IMR-90 (cell line): ENCODE data around the gene NOTCH3. TPM values are rescaled to one million over a fixed set of nuclear protein-coding genes. Genes with fewer than 3 reads are reported as not detected.

ENCODE experiments used
- ATAC-seq: fragments of 200-7000 bp; cut with Tn5 transposase; 2 replicates; pipeline ENCODE4 v1.9.1; 2020; ENCODE audit warnings: low read depth, mild to moderate bottlenecking, moderate library complexity
- BruUV-seq: library from RNA; stranded (reverse); fragments of 400-500 nt; replicated peaks from 2 replicates; lab custom pipeline; 2021; lab: Mats Ljungman, UMichigan
- CTCF ChIA-PET: fragments of 300-600 bp; formaldehyde crosslinking; extraction: SDS; loops from one replicate; lab custom pipeline; 2021; ENCODE audit warnings: antibody characterized with exemption; lab: Yijun Ruan, JAX
- POLR2A ChIA-PET: fragments of 300-600 bp; sonication (Branson Sonifier 250); formaldehyde crosslinking; loops from one replicate; lab custom pipeline; 2022; ENCODE audit warnings: antibody characterized with exemption; ENCODE audit not compliant: unreplicated experiment; lab: Charles Lee
- DNase-seq: peaks from one replicate; pipeline ENCODE4 v3.0.0; 2013
- H2AFZ ChIP-seq: replicated peaks from 2 replicates; pipeline ENCODE3; 2013; ENCODE audit warnings: low read length, mild to moderate bottlenecking; ENCODE audit not compliant: poor library complexity
- H2AK5ac ChIP-seq: 2 replicates; pipeline ENCODE4 v1.6.1; 2013; ENCODE audit warnings: low read depth, low read length, inconsistent platforms
- H2AK9ac ChIP-seq: replicated peaks from 2 replicates; pipeline ENCODE3; 2013; ENCODE audit warnings: mild to moderate bottlenecking, low read depth, low read length, moderate library complexity; ENCODE audit not compliant: poor library complexity
- H2BK120ac ChIP-seq: 2 replicates; pipeline ENCODE4 v1.6.1; 2013; ENCODE audit warnings: low read depth, low read length, inconsistent platforms
- H2BK15ac ChIP-seq: 3 replicates; pipeline ENCODE4 v1.6.1; 2013; ENCODE audit warnings: low read depth, low read length, inconsistent platforms
- H2BK20ac ChIP-seq: 2 replicates; pipeline ENCODE4 v1.6.1; 2013; ENCODE audit warnings: low read depth, mild to moderate bottlenecking, inconsistent platforms, low read length, moderate library complexity
- H2BK5ac ChIP-seq: 2 replicates; pipeline ENCODE4 v1.6.1; 2013; ENCODE audit warnings: mild to moderate bottlenecking, low read depth, low read length, inconsistent platforms; ENCODE audit not compliant: poor library complexity, severe bottlenecking
- H3K14ac ChIP-seq: replicated peaks from 2 replicates; pipeline ENCODE4 v1.6.1; 2013; ENCODE audit warnings: low read depth, low read length, inconsistent platforms
- H3K18ac ChIP-seq: 2 replicates; pipeline ENCODE4 v1.6.1; 2013; ENCODE audit warnings: low read depth, low read length, control low read depth
- H3K23ac ChIP-seq: 2 replicates; pipeline ENCODE4 v1.6.1; 2013; ENCODE audit warnings: low read depth, low read length, inconsistent platforms
- H3K27ac ChIP-seq: 2 replicates; pipeline ENCODE4 v1.5.1; 2013; ENCODE audit warnings: mild to moderate bottlenecking, control low read depth, low read length; ENCODE audit not compliant: insufficient read depth
- H3K27me3 ChIP-seq: 2 replicates; pipeline ENCODE4 v1.6.1; 2013; ENCODE audit warnings: low read length; ENCODE audit not compliant: control insufficient read depth, insufficient read depth
- H3K36me3 ChIP-seq: 2 replicates; pipeline ENCODE4 v1.6.1; 2013; ENCODE audit warnings: low read length, mixed read lengths; ENCODE audit not compliant: control insufficient read depth, insufficient read depth
- H3K4ac ChIP-seq: 2 replicates; pipeline ENCODE4 v1.6.1; 2013; ENCODE audit warnings: low read depth, low read length, inconsistent platforms
- H3K4me1 ChIP-seq: 2 replicates; pipeline ENCODE4 v1.6.1; 2013; ENCODE audit warnings: low read length, mixed read lengths; ENCODE audit not compliant: control insufficient read depth, insufficient read depth
- H3K4me2 ChIP-seq: 2 replicates; pipeline ENCODE4 v1.6.1; 2013; ENCODE audit warnings: low read depth, mild to moderate bottlenecking, control low read depth, low read length, moderate library complexity
- H3K4me3 ChIP-seq: 2 replicates; pipeline ENCODE4 v1.5.1; 2013; ENCODE audit warnings: low read depth, mild to moderate bottlenecking, control low read depth, low read length, moderate library complexity; ENCODE audit not compliant: insufficient read depth
- H3K56ac ChIP-seq: 2 replicates; pipeline ENCODE4 v1.6.1; 2013; ENCODE audit warnings: low read length, inconsistent platforms; ENCODE audit not compliant: insufficient read depth; ENCODE audit errors: extremely low read depth
- H3K79me1 ChIP-seq, 2 experiments: 2 replicates each; pipeline ENCODE4 v1.6.1; 2013; ENCODE audit warnings: low read length in 2 of 2, inconsistent platforms in 1 of 2, low read depth in 1 of 2
- H3K9ac ChIP-seq: 2 replicates; pipeline ENCODE4 v1.6.1; 2013; ENCODE audit warnings: low read depth, low read length, control low read depth
- H3K9me1 ChIP-seq: 2 replicates; pipeline ENCODE4 v1.6.1; 2013; ENCODE audit warnings: low read length, inconsistent platforms; ENCODE audit not compliant: insufficient read depth
- H3K9me3 ChIP-seq: 2 replicates; pipeline ENCODE4 v1.6.1; 2013; ENCODE audit warnings: low read length; ENCODE audit not compliant: control insufficient read depth, insufficient read depth
- H4K20me1 ChIP-seq: 2 replicates; pipeline ENCODE4 v1.6.1; 2013; ENCODE audit warnings: low read length, inconsistent platforms; ENCODE audit not compliant: insufficient read depth
- H4K5ac ChIP-seq: 2 replicates; pipeline ENCODE4 v1.6.1; 2013; ENCODE audit warnings: mild to moderate bottlenecking, low read depth, low read length, control low read depth
- H4K8ac ChIP-seq, 2 experiments: 2 replicates each; pipeline ENCODE4 v1.6.1; 2013; ENCODE audit warnings: low read depth in 2 of 2, low read length in 2 of 2, control low read depth in 1 of 2, inconsistent platforms in 1 of 2
- H4K91ac ChIP-seq: 2 replicates; pipeline ENCODE4 v1.6.1; 2013; ENCODE audit warnings: low read depth, low read length, inconsistent platforms; ENCODE audit not compliant: insufficient read depth
- BHLHE40 ChIP-seq: fragments of 150-350 bp; IDR thresholded peaks from 2 replicates; pipeline ENCODE4 v1.6.1; 2016; ENCODE audit warnings: mild to moderate bottlenecking, low read depth, low read length
- CHD1 ChIP-seq: IDR thresholded peaks from 2 replicates; pipeline ENCODE4 v1.6.1; 2012; ENCODE audit warnings: low read depth, low read length, improper control_type of control experiment
- FOS ChIP-seq: fragments of 150-350 bp; IDR thresholded peaks from 2 replicates; pipeline ENCODE4 v1.6.1; 2016; ENCODE audit warnings: low read depth, low read length
- MAFK ChIP-seq: IDR thresholded peaks from 2 replicates; pipeline ENCODE4 v1.6.1; 2012; ENCODE audit warnings: low read depth, low read length, improper control_type of control experiment
- POLR2A ChIP-seq: IDR thresholded peaks from 2 replicates; pipeline ENCODE4 v1.6.1; 2012; ENCODE audit warnings: mild to moderate bottlenecking, low read depth, low read length
- RCOR1 ChIP-seq: IDR thresholded peaks from 2 replicates; pipeline ENCODE4 v1.6.1; 2012; ENCODE audit warnings: mild to moderate bottlenecking, low read length, improper control_type of control experiment; ENCODE audit not compliant: insufficient replicate concordance
- WGBS, 2 experiments: methylation state at CpG; one replicate each; pipeline versions ENCODE4 v1.1.5 to v1.1.7; 2013; ENCODE audit warnings: missing lambda C conversion rate in 2 of 2; ENCODE audit not compliant: insufficient read length in 1 of 2; ENCODE audit errors: extremely low coverage in 2 of 2; 5-methylcytosine and 5-hydroxymethylcytosine counted together
- dilution Hi-C: fragments of 300-500 bp; cut with HindIII; formaldehyde crosslinking; loops from one replicate; pipeline ENCODE4 v1.14.3; 2018; ENCODE audit warnings: low sequenced_read_pairs; ENCODE audit not compliant: unreplicated experiment
- in situ Hi-C: fragments of 300-500 bp; cut with MboI; formaldehyde crosslinking; loops from 3 replicates; pipeline ENCODE4 v1.14.3; 2019; ENCODE audit warnings: low sequenced_read_pairs, inconsistent platforms, mixed read lengths
- intact Hi-C: fragments of 100-400 bp; cut with micrococcal nuclease; formaldehyde crosslinking; loops from 2 replicates; pipeline ENCODE4 v1.10.0; 2022
- polyA plus RNA-seq, 3 experiments: library from polyadenylated mRNA; depleted of rRNA; stranded (reverse); fragments of >200 nt; gene quantifications; 2 replicates each; pipeline ENCODE4 v1.2.3, GENCODE V29; 2012; ENCODE audit warnings: low replicate concordance in 1 of 3
- total RNA-seq: library from RNA; depleted of rRNA; stranded (reverse); fragments of >200 nt; gene quantifications from 2 replicates; pipeline ENCODE4 v1.2.3, GENCODE V29; 2012

Gene NOTCH3
- total and polyA plus RNA-seq, 2 of the 4 experiments (the other 2 are of a cell fraction), result 5.9 to 25.1 TPM

- DNase-seq (peak; percentile 32), ATAC-seq (no peak)
- H3K36me3 ChIP-seq, result peaks cover 83% of the 10 kb centered on the region
- no peaks in the 10 kb centered on the region for H3K27me3 ChIP-seq
- peaks cover 24% of the 10 kb centered on the region for H4K20me1 ChIP-seq
- H2BK120ac ChIP-seq, result no peak overlapping the region
- no TSS peak for BruUV-seq
- no peaks in the 10 kb centered on the region for H3K9me3 ChIP-seq
- WGBS, 2 experiments, result 86% methylated on average over 2 of the region's 9 CpGs; no CpG with 5 or more reads in 1 of the 2 experiments
- no peak overlapping the region for H2BK20ac ChIP-seq
- intact Hi-C loops (no loop called here), dilution Hi-C loops (no loop called here), in situ Hi-C loops (no loop called here)
- no peak overlapping the region for H3K4me2 ChIP-seq
- H2AK5ac ChIP-seq, result no peak overlapping the region
- ChIA-PET CTCF (no interaction called here), POLR2A (no interaction called here)
- H2BK15ac ChIP-seq, result no peak overlapping the region
- H3K4me1 ChIP-seq, result no peaks in the 10 kb centered on the region; the same call in 1 of the 2 replicates
- H2BK5ac ChIP-seq, result no peak overlapping the region
- H3K56ac ChIP-seq, result no peak overlapping the region
- no peaks in the 10 kb centered on the region for H3K9me1 ChIP-seq
- H3K4me3 ChIP-seq, result no peak overlapping the region
- no peak overlapping the region for H2AK9ac ChIP-seq
- H3K27ac ChIP-seq, result no peak overlapping the region
- no peak overlapping the region for H3K18ac ChIP-seq
- H4K5ac ChIP-seq, result no peak overlapping the region
- no peak overlapping the region for H4K91ac ChIP-seq
- no peak overlapping the region for H3K4ac ChIP-seq
- no peak overlapping the region for H3K14ac ChIP-seq
- no peak overlapping the region for H3K23ac ChIP-seq
- no peak overlapping the region for H2AFZ ChIP-seq
- H3K9ac ChIP-seq, result no peak overlapping the region
- no peak overlapping the region for H4K8ac ChIP-seq
- TF ChIP-seq CHD1 (no peak), FOS (no peak), MAFK (no peak), POLR2A (no peak), RCOR1 (no peak), BHLHE40 (no peak)
- peaks cover 28 to 65% of the 10 kb centered on the region in 2 experiments for H3K79me1 ChIP-seq
Observed at GRCh38 chr19:15241259-15241910, 40.6 kb upstream of the NOTCH3 start.
